Esophagus squamous epithelium (tissue), 4 donors: Measurements from ENCODE around the gene ATXN2L.

Source experiments
- CTCF ChIP-seq, 6 experiments: fragments of 450-650 bp in 4 of 6; fragments of 200-600 bp in 2 of 6; sonication (generic) in 2 of 6; IDR thresholded peaks; one replicate each; pipeline ENCODE4 v1.5.1; 2016 to 2019; ENCODE audit warnings: antibody characterized with exemption in 6 of 6, mild to moderate bottlenecking in 4 of 6, moderate library complexity in 4 of 6
- POLR2A ChIP-seq, 4 donors: fragments of 450-650 bp; IDR thresholded peaks; one replicate each; pipeline ENCODE4 v1.6.1; 2017; ENCODE audit warnings: antibody characterized with exemption in 4 of 4, mild to moderate bottlenecking in 4 of 4, moderate library complexity in 3 of 4

- TF ChIP-seq CTCF (IDR thresholded peaks at IDR 0.05) (peak in 5 of 6 experiments; percentile 10 to 51 (median 51)), POLR2A (IDR thresholded peaks at IDR 0.05) (peak in 3 of 4 donors; percentile 12 to 79 (median 72))
Measured at GRCh38 chr16:28822520-28823290, at the start of gene ATXN2L.
